Peyer's patch (tissue), 4 donors: ENCODE data around the gene SCARF1. TPM values are rescaled to one million over a fixed set of nuclear protein-coding genes. Genes with fewer than 3 reads are reported as not detected.
"Not testable (repeated sequence)": the region's sequence is repeated elsewhere in the genome, so short reads cannot be mapped to it uniquely, and the experiment has no call there.

Experiments
- DNase-seq, 3 donors: peaks; one replicate each; pipeline ENCODE4 v3.0.0-alpha.2; 2017 to 2019
- H3K27ac ChIP-seq, 4 donors: fragments of 200-600 bp; sonication (generic); one replicate each; pipeline ENCODE4 v1.5.1; 2016 to 2019
- H3K27me3 ChIP-seq, 2 donors: fragments of 200-600 bp; sonication (generic); one replicate each; pipeline ENCODE4 v1.5.1; 2019
- H3K36me3 ChIP-seq, 3 donors: fragments of 200-600 bp; sonication (generic); one replicate each; pipeline ENCODE4 v1.5.1; 2016 to 2019
- H3K4me1 ChIP-seq, 4 donors: fragments of 200-600 bp; sonication (generic); one replicate each; pipeline ENCODE4 v1.5.1; 2016 to 2019
- H3K4me3 ChIP-seq, 4 donors: fragments of 200-600 bp; sonication (generic); 1 replicate in 3 of 4; 2 replicates in 1 of 4; pipeline ENCODE4 v1.5.1; 2016 to 2019; ENCODE audit warnings: mild to moderate bottlenecking in 1 of 4
- H3K9me3 ChIP-seq, 4 donors: fragments of 200-600 bp; sonication (generic); one replicate each; pipeline ENCODE4 v1.5.1; 2016 to 2019; ENCODE audit warnings: mild to moderate bottlenecking in 1 of 4
- CTCF ChIP-seq, 6 experiments: fragments of 450-650 bp in 4 of 6; fragments of 200-600 bp in 2 of 6; sonication (generic) in 1 of 6; IDR thresholded peaks; one replicate each; pipeline ENCODE4 v1.5.1; 2017 to 2019; ENCODE audit warnings: antibody characterized with exemption in 6 of 6, mild to moderate bottlenecking in 3 of 6, moderate library complexity in 1 of 6
- POLR2A ChIP-seq, 2 donors: fragments of 450-650 bp; IDR thresholded peaks; one replicate each; pipeline ENCODE4 v1.5.1; 2017; ENCODE audit warnings: antibody characterized with exemption in 2 of 2, mild to moderate bottlenecking in 2 of 2, moderate library complexity in 2 of 2
- total RNA-seq, 4 donors: library from RNA; depleted of rRNA; stranded (reverse); fragments of >200 nt; gene quantifications; one replicate each; pipeline ENCODE4 v1.1.0, GENCODE V29; 2016

The SCARF1 gene
- total RNA-seq, result 10 to 100 TPM in 3 of 4 donors, 1 to 10 TPM in 1; 9.8 to 32.2 (median 20.3) TPM

- peaks cover 5 to 39% (median 26%) of the 10 kb centered on the region in 4 donors for H3K4me1 ChIP-seq
- TF ChIP-seq POLR2A (IDR thresholded peaks at IDR 0.05) (no peak), CTCF (IDR thresholded peaks at IDR 0.05) (no peak)
- no peaks in the 10 kb centered on the region for H3K9me3 ChIP-seq
- no peaks in the 10 kb centered on the region for H3K27me3 ChIP-seq
- peak within 1 kb of the TSS; percentile 26 to 77 (median 44) for H3K27ac ChIP-seq
- peaks cover 0 to 2% (median 0%) of the 10 kb centered on the region in 3 donors for H3K36me3 ChIP-seq
- peak within 1 kb of the TSS in 2 of 4 donors; percentile 36 to 42 for H3K4me3 ChIP-seq
- no peak for DNase-seq
Measured at GRCh38 chr17:1645207-1646171, at the start of gene SCARF1. TSS of gene SCARF1 (minus strand) at chr17:1645732. CDS start at chr17:1645697, 35 bp downstream.

GRCh38 chr17:1693339-1693738 is 47.8 kb upstream of the SCARF1 start:
- TF ChIP-seq CTCF (IDR thresholded peaks at IDR 0.05) (no peak), POLR2A (IDR thresholded peaks at IDR 0.05) (no peak)
- no peaks in the 10 kb centered on the region for H3K27me3 ChIP-seq
- no peaks in the 10 kb centered on the region for H3K4me1 ChIP-seq
- DNase-seq, result no peak
- no peaks in the 10 kb centered on the region for H3K9me3 ChIP-seq
- no peak overlapping the region for H3K27ac ChIP-seq
- H3K36me3 ChIP-seq, result no peaks in the 10 kb centered on the region
- no peak overlapping the region for H3K4me3 ChIP-seq

GRCh38 chr17:1690544-1691221 is 45.2 kb upstream of the SCARF1 start:
- no peaks in the 10 kb centered on the region for H3K9me3 ChIP-seq
- DNase-seq, result no peak
- TF ChIP-seq CTCF (IDR thresholded peaks at IDR 0.05) (no peak), POLR2A (IDR thresholded peaks at IDR 0.05) (no peak)
- H3K36me3 ChIP-seq, result no peaks in the 10 kb centered on the region
- H3K27me3 ChIP-seq, result no peaks in the 10 kb centered on the region
- no peak overlapping the region for H3K4me3 ChIP-seq
- no peak overlapping the region for H3K27ac ChIP-seq
- no peaks in the 10 kb centered on the region for H3K4me1 ChIP-seq

GRCh38 chr17:1688405-1688804 is 42.9 kb upstream of the SCARF1 start:
- H3K27me3 ChIP-seq, H3K9me3 ChIP-seq, DNase-seq, H3K4me3 ChIP-seq, H3K36me3 ChIP-seq, H3K4me1 ChIP-seq, H3K27ac ChIP-seq: not testable (repeated sequence)

GRCh38 chr17:1686086-1686485 is 40.6 kb upstream of the SCARF1 start:
- no peaks in the 10 kb centered on the region for H3K9me3 ChIP-seq
- no peak for TF ChIP-seq CTCF (IDR thresholded peaks at IDR 0.05)
- TF ChIP-seq POLR2A (IDR thresholded peaks at IDR 0.05), result no peak
- peaks cover 0 to 23% (median 7%) of the 10 kb centered on the region in 4 donors for H3K4me1 ChIP-seq
- no peak overlapping the region for H3K4me3 ChIP-seq
- peaks cover 0 to 25% (median 0%) of the 10 kb centered on the region in 3 donors for H3K36me3 ChIP-seq
- no peak for DNase-seq
- no peaks in the 10 kb centered on the region for H3K27me3 ChIP-seq
- H3K27ac ChIP-seq, result no peak overlapping the region
